DMS79 treated with DMSO at 0.1 percent for 48 hours (cell line): ENCODE results near the gene ELMO1.

ENCODE experiments used
- DNase-seq: peaks from one replicate; lab custom pipeline; 2025; lab: John Stamatoyannopoulos, UW

The ELMO1 gene

GRCh38 chr7:37052705-37053104 is 396.0 kb downstream of the ELMO1 start:
- no peak for DNase-seq

- DNase-seq: no peak
Observed at GRCh38 chr7:37050801-37051200, 397.9 kb downstream of the ELMO1 start.

DNA sequence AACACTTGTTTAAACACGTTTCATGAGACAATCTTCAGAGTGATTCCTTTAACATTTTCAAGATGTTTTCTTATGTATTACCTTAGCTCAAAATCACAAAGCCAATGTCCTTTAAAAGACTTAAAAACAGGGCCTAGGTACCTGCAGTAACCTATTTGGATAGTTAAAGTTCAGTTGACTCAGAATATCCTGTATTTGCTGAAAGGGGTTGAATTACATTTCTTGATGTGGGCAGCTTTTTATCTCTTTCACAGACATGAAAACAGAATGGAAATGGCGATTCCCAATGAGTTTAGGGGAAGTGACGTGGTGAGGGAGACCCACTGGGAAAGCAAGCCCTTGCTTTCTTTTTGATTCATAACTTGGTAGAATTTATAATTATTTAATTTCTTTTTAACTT is 400.0 kb downstream of the ELMO1 start:
- no peak for DNase-seq

DNA sequence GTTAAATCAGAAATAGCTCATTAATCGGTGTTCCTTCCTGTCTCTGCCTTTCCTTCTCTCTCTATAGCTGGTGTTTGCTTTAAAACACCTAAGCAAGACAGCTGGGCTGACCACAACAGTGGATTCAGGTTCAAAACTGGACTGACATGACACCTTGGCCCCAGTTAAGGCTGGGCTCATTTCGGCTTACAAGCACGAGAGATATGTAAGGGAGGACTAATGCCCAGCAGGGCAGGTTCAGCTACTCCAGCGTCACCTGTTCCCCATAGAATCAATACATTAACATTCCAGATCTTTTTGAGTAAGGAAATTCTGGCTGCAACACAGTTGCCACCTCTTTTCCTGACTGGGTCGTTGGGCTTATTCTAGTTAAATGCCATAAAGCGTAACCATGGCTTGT is 401.4 kb downstream of the ELMO1 start:
- DNase-seq: no peak

GRCh38 chr7:37046531-37047079 is 402.1 kb downstream of the ELMO1 start:
- no peak for DNase-seq

DNA sequence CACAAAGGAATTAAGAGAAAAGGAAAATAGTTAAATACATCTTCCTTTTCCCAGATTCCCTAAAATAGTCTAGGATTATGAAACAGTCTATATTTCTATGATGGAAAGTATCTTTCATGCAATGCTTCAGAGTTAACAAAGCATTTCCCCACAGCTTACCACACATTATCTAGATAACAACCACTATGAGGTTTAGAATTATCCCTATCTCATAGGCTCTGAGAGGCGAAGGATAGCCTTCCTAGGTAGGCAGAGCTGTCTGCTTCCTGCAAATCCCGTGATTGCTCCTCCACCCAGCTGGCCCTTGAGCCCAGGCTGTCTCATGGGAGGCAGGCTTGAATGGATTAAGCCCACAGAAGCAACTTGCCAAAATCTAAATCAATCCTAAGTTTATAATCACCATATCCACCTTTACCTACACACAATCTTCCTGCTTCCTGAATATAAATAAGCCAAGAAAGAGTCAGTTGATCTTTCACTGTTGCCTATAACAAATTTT is 402.9 kb downstream of the ELMO1 start:
- no peak for DNase-seq

GRCh38 chr7:37041461-37041860 is 407.2 kb downstream of the ELMO1 start:
- no peak for DNase-seq

- no peak for DNase-seq
Observed at GRCh38 chr7:37040330-37040729, 408.3 kb downstream of the ELMO1 start.

DNA sequence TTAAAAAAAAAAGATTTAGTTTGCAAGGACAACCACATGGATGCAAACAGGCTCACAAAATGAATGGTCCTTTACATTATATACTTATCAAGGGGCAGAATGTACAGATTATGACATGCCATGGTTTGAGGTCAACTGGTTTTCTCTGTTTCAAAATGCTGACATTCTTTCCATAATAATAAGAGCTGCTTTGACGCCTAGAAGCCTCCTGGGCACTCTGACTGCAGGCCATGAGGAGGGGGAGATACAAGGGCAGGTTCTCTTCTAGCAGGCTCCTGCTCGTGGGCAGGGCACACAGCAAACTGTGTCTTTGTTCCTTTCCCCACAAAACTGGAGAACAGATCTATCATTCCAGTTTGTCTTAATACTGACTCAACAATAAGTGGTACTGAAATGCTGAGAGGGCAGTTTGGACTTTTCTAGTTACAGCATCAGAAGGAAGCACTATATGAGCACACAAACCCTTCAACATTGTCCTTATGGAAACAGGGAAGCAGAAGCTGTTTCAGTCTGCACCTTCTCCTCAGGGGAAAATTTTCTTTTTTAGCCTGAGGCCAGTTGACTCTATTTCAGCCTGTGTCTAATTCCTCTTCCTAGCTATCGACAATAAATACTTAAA is 409.4 kb downstream of the ELMO1 start:
- DNase-seq: no peak

- DNase-seq: no peak
Observed at GRCh38 chr7:37038706-37039105, 410.0 kb downstream of the ELMO1 start.

DNA sequence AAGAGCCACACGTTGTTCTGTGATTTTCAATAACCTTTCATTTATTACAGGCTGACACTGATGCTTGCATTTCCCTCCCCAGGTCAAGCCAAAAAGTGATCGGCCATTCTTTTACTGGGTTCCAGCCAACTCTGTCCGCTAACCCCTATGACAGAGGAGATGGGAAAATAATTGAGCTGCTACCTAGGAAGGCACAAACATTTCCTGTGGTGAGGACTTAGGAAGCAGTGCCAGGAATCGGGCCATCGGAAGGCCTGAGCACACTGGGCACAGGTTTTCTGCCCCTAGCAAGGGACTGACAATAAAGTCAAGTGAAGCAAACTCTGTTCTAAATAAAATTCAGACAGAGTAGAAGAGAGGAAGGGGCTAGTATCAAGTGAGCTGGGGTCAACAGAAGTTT is 411.4 kb downstream of the ELMO1 start:
- DNase-seq: no peak

DNA sequence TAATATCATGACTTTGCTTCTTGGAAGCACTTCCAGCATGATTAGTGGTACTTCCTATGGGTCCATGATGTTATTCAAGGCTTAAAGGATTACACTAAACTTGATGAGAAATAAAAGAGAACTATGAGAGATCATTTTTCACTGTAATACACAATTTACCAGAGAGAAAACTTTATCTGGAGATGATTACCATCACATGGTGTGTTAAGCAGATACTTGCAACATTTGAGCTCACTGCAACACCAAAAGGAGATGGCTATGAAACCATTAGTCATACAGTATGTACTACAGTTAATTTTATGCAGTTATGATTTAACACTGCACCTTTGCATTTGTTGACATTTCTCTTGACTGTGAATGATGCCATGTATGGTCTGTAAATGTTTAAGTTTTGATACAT is 413.0 kb downstream of the ELMO1 start:
- DNase-seq: no peak

DNA sequence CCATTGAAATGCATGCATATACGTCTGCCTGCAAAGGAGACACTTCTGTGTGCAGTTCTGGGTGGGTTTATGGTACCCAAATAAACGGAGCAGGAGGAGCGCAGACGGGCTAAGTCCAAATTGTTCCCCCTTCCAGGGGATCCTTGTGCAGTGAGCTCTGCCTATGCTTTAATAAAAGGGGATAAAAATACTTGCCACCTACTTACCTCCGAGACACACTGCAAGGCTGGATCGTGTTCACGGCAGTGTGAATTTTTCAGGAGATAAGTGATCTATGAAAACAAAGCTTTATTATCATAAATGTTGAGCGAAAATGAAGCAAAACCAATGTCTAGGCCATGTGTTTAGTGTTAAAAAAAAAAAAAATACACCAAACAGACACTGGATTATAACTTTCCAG is 415.5 kb downstream of the ELMO1 start:
- DNase-seq: no peak

GRCh38 chr7:37032258-37032601 is 416.4 kb downstream of the ELMO1 start:
- no peak for DNase-seq

GRCh38 chr7:37031571-37032257 is 416.9 kb downstream of the ELMO1 start:
- DNase-seq: no peak

DNA sequence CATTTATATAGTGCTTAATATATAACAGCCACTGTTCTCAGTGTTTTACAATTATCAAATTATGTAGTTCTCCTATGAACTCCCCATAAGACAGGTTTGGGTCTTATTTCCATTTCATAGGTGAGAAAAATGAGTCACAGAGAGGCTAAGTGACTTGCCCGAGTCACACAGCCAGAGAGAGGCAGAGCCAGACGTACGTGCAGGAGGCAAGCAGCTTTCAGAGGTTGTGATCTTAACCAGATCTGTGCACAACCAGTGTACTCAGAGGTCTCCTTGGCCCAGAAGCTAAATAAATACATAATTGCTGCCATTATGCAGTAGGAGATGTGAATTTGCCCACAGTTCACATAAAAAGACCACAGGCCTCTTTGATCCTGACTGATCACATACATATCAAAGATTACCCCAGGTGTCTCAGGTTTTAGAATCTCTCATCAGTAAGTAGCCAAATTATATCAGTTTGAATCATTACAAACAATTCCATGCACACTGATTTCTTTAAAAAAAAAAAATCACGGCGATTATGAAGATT is 419.7 kb downstream of the ELMO1 start:
- no peak for DNase-seq

DNA sequence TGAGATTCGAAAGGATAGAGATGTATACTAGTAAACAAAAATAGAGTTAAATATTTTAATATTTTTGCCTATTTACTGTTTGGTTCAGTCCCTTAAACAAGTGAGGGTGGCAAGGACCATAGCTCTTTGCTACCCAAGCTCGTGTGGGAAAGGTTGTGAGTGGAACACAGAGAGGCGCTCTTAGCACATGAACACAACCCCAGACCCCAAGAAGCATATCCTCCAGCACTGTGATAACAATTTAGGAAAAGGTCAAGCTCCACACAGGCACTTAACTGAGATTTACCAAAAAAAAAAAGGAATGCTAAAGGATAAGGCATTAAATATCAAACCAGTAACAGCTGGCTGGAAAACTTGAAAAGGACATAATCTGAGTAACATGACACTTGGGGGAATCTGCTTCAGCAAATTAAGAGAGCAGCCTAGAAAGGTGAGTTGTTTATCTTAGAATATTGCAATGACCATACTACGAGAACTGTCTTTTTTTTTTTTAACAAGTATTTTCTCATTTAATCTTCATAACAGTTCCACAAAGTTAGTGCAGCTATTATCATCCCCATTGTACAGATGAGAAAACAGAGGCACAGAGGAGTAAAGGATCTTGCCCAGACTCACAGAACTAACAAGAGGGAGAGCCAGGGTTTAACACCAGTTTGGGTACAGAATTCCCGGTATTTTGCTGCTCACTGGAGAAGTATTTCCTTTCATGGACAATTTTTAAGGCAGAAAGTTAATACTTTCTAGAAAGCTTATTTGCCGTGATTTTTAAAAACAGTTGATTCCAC is 420.9 kb downstream of the ELMO1 start:
- no peak for DNase-seq

DNA sequence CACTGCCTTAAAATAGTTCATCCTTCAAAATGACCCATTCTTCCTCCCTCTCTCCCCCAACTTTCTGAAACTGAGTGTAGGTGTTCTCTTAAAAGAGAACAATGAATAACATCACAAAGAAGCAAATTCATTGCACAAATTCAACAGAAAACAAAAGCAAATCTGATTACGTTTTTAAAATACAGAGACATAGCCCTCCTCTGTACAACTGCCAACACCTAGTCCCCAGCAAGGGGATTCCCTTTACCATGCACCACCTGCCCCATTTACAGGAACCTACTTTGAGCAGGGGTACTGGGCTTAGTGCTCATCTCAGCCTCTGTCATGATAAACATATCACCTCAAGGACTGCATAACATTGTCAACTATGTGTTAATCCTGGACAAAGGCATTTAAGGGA is 421.6 kb downstream of the ELMO1 start:
- no peak for DNase-seq

DNA sequence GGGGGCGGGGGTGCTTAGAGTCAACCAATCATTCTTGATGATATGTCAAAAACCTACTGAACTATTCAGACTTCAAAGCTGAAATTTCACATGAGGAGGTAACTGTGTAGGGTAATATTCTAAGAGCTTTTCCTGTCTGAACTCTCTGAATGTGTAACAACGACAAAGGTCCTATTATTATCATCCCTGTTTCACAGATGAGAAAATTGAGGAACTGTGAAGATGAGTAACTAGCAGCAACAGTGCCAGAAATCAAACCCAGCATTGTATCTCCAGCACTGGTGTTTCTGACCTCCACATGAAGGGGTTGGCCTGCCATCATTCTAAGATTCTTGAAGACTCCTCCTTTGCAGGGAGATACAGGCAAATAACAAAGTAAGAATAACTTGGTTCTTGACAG is 429.7 kb downstream of the ELMO1 start:
- DNase-seq: no peak

DNA sequence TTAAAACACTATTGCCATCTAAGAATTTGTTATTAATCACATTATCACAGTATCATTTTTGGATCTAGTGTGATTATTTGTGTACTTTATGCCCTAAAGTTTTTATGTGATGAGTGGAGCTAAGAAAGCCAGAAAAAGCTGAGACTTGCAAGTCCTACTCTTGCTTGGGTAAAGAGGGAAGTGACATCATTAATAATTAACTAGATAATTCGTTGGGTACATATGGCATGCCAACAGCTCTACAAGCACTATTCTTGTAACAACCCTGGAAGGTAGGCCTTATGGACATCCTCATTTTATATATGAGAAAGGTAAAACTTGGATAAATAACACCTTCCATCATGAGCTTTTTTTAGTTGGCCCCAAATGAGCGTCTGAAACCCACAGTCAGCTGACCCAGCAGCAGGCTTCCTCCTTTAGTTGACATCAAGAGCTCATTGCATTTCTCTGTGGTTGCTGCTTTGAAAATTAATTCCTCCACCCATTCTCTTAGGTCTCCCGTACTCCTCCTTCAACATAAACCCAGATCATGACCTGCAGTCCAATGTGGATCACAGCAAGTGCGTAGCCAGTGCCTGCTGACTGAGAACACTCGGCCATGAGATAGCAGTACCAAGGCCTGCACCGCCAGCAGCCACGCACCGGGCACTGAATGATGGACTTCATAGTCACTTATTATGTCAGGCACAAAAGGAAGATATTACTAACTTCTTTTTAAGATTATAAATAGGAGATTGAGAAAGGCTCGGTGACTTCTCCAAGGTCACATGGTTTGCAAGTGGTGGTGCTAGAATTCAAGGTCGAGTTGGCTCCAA is 432.4 kb downstream of the ELMO1 start:
- DNase-seq: no peak

- no peak for DNase-seq
Observed at GRCh38 chr7:37015353-37016034, 433.2 kb downstream of the ELMO1 start.
